ENCODE measurements around the gene BARX1.
A peak's percentile ranks its signal among the peaks of the same experiment; 100 is the strongest.

BARX1 gene

GRCh38 chr9:93955111-93955980 lies at the start of gene BARX1:
Gene BARX1 (minus strand): TSS chr9:93955355. CDS start chr9:93955146, 209 bp downstream.
- DNase-seq = no peak
- TF ChIP-seq GATA1 (IDR thresholded peaks at IDR 0.05; ENCODE audit: low read depth, low read length) (no peak), POLR2A (IDR thresholded peaks at IDR 0.05; ENCODE audit: low read length) (no peak)

GRCh38 chr9:94002316-94003140 lies 47.4 kb upstream of the BARX1 start:
- no peak for TF ChIP-seq GATA1 (IDR thresholded peaks at IDR 0.05; ENCODE audit: low read depth, low read length)
- no peak for TF ChIP-seq POLR2A (IDR thresholded peaks at IDR 0.05; ENCODE audit: low read length)
- DNase-seq = peak; percentile 48 to 71

- TF ChIP-seq POLR2A (IDR thresholded peaks at IDR 0.05; ENCODE audit: low read length) (no peak), GATA1 (IDR thresholded peaks at IDR 0.05; ENCODE audit: low read depth, low read length) (no peak)
- peak; percentile 2 to 7 for DNase-seq
These were observed 41.7 kb upstream of the BARX1 start for GRCh38 chr9:93996863-93997262.

- no peak for DNase-seq
- TF ChIP-seq GATA1 (IDR thresholded peaks at IDR 0.05; ENCODE audit: low read depth, low read length) (no peak), POLR2A (IDR thresholded peaks at IDR 0.05; ENCODE audit: low read length) (no peak)
These were observed 41.2 kb upstream of the BARX1 start for GRCh38 chr9:93996367-93996766.

GRCh38 chr9:93994545-93994944 lies 39.4 kb upstream of the BARX1 start:
- TF ChIP-seq POLR2A (IDR thresholded peaks at IDR 0.05; ENCODE audit: low read length) (no peak), GATA1 (IDR thresholded peaks at IDR 0.05; ENCODE audit: low read depth, low read length) (no peak)
- no peak for DNase-seq

- no peak for DNase-seq
- TF ChIP-seq GATA1 (IDR thresholded peaks at IDR 0.05; ENCODE audit: low read depth, low read length) = no peak
- TF ChIP-seq POLR2A (IDR thresholded peaks at IDR 0.05; ENCODE audit: low read length) = no peak
These were observed 39.0 kb upstream of the BARX1 start for GRCh38 chr9:93994132-93994531.

GRCh38 chr9:93992830-93993229 lies 37.7 kb upstream of the BARX1 start:
- TF ChIP-seq POLR2A (IDR thresholded peaks at IDR 0.05; ENCODE audit: low read length) = no peak
- TF ChIP-seq GATA1 (IDR thresholded peaks at IDR 0.05; ENCODE audit: low read depth, low read length) = no peak
- no peak for DNase-seq

GRCh38 chr9:93990448-93990847 lies 35.3 kb upstream of the BARX1 start:
- no peak for TF ChIP-seq POLR2A (IDR thresholded peaks at IDR 0.05; ENCODE audit: low read length)
- no peak for TF ChIP-seq GATA1 (IDR thresholded peaks at IDR 0.05; ENCODE audit: low read depth, low read length)
- DNase-seq = no peak

- DNase-seq = no peak
- TF ChIP-seq GATA1 (IDR thresholded peaks at IDR 0.05; ENCODE audit: low read depth, low read length) (no peak), POLR2A (IDR thresholded peaks at IDR 0.05; ENCODE audit: low read length) (no peak)
These were observed 32.9 kb upstream of the BARX1 start for GRCh38 chr9:93988056-93988455.

- TF ChIP-seq GATA1 (IDR thresholded peaks at IDR 0.05; ENCODE audit: low read depth, low read length) (no peak), POLR2A (IDR thresholded peaks at IDR 0.05; ENCODE audit: low read length) (no peak)
- DNase-seq = no peak
These were observed 29.7 kb upstream of the BARX1 start for GRCh38 chr9:93984860-93985259.

GRCh38 chr9:93983875-93984274 lies 28.7 kb upstream of the BARX1 start:
- no peak for TF ChIP-seq POLR2A (IDR thresholded peaks at IDR 0.05; ENCODE audit: low read length)
- no peak for DNase-seq

- DNase-seq = no peak
- no peak for TF ChIP-seq GATA1 (IDR thresholded peaks at IDR 0.05; ENCODE audit: low read depth, low read length)
- TF ChIP-seq POLR2A (IDR thresholded peaks at IDR 0.05; ENCODE audit: low read length) = no peak
These were observed 24.6 kb upstream of the BARX1 start for GRCh38 chr9:93979721-93980120.

GRCh38 chr9:93978551-93978950 lies 23.4 kb upstream of the BARX1 start:
- TF ChIP-seq POLR2A (IDR thresholded peaks at IDR 0.05; ENCODE audit: low read length) (no peak), GATA1 (IDR thresholded peaks at IDR 0.05; ENCODE audit: low read depth, low read length) (no peak)
- DNase-seq = peak; percentile 8 to 56

- TF ChIP-seq POLR2A (IDR thresholded peaks at IDR 0.05; ENCODE audit: low read length) (no peak), GATA1 (IDR thresholded peaks at IDR 0.05; ENCODE audit: low read depth, low read length) (no peak)
- no peak for DNase-seq
These were observed 21.8 kb upstream of the BARX1 start for GRCh38 chr9:93976973-93977372.

Measured in erythroblast (primary cell).